OCI-LY7 (cell line): ENCODE measurements around the gene POU6F2.

Experiments used
- CTCF ChIP-seq: fragments of 200-600 bp; sonication (generic); conservative IDR thresholded peaks from 2 replicates; pipeline ENCODE4 v1.5.1; 2014; ENCODE audit warnings: mild to moderate bottlenecking, antibody characterized with exemption, low read length, moderate library complexity, mixed read lengths
- EZH2phosphoT487 ChIP-seq: fragments of 200-600 bp; sonication (generic); IDR thresholded peaks from 2 replicates; pipeline ENCODE4 v1.6.1; 2018; ENCODE audit warnings: low read depth, borderline replicate concordance, mild to moderate bottlenecking, mixed run types, antibody characterized with exemption, low read length, moderate library complexity, mixed read lengths

GRCh38 chr7:39001595-39001994 is 23.9 kb downstream of the POU6F2 start:
- no peak for TF ChIP-seq CTCF
- TF ChIP-seq EZH2phosphoT487 = no peak
